ENCODE results near the gene IFITM2.

- no peak for TF ChIP-seq ZIK1 (CRISPR knock-in tag; IDR thresholded peaks at IDR 0.05; ENCODE audit: borderline replicate concordance, low read depth)
- no peak for TF ChIP-seq NFIC (IDR thresholded peaks at IDR 0.05; ENCODE audit: low read length)
- TF ChIP-seq ZNF33B (CRISPR knock-in tag; IDR thresholded peaks at IDR 0.05), result no peak
- no peak for TF ChIP-seq ETV6 (CRISPR knock-in tag; conservative IDR thresholded peaks at IDR 0.05)
- no peak for TF ChIP-seq ZBTB14 (CRISPR knock-in tag; IDR thresholded peaks at IDR 0.05)
- TF ChIP-seq, protein P1, sequence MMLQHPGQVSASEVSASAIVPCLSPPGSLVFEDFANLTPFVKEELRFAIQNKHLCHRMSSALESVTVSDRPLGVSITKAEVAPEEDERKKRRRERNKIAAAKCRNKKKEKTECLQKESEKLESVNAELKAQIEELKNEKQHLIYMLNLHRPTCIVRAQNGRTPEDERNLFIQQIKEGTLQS (CRISPR knock-in tag; IDR thresholded peaks at IDR 0.05), result no peak
- TF ChIP-seq PRDM4 (CRISPR knock-in tag; IDR thresholded peaks at IDR 0.05; ENCODE audit: borderline replicate concordance), result no peak
- no peak for TF ChIP-seq TARDBP (CRISPR knock-in tag; IDR thresholded peaks at IDR 0.05)
Measured at GRCh38 chr11:279040-279965, 28.3 kb upstream of the IFITM2 start.

All from HepG2 (cell line).